HCT116 (cell line): Measurements from ENCODE around the gene KANSL3. TPM values are rescaled to one million over a fixed set of nuclear protein-coding genes. Genes with fewer than 3 reads are reported as not detected.

Source experiments
- ATAC-seq: fragments of 200-7000 bp; cut with Tn5 transposase; 2 replicates; pipeline ENCODE4 v1.9.1; 2020; ENCODE audit warnings: mild to moderate bottlenecking, moderate library complexity
- BruUV-seq: library from RNA; stranded (reverse); fragments of 400-500 nt; replicated peaks from 2 replicates; lab custom pipeline; 2021; lab: Mats Ljungman, UMichigan
- CTCF ChIA-PET: fragments of 300-600 bp; sonication (Branson Sonifier 250); formaldehyde crosslinking; loops from one replicate; lab custom pipeline; 2021; ENCODE audit warnings: antibody characterized with exemption; lab: Charles Lee
- POLR2A ChIA-PET: fragments of 300-600, 350-600 bp; sonication (Branson Sonifier 250); formaldehyde crosslinking; loops from one replicate; lab custom pipeline; 2021; ENCODE audit warnings: antibody characterized with exemption; lab: Charles Lee
- RAD21 ChIA-PET, 2 experiments: fragments of 300-600 bp; sonication (Branson Sonifier 250); formaldehyde crosslinking; loops; one replicate each; lab custom pipeline; 2023; ENCODE audit warnings: low total read pairs in 2 of 2; ENCODE audit not compliant: uncharacterized antibody in 2 of 2, unreplicated experiment in 2 of 2, low non-redundant PET in 1 of 2; lab: Charles Lee
- DNase-seq: peaks from one replicate; pipeline ENCODE4 v3.0.0-alpha.2; 2010; ENCODE audit warnings: low read depth, low spot score
- H2AFZ ChIP-seq: fragments of 200-600 bp; shearing (Covaris generic), sonication (generic); 2 replicates; pipeline ENCODE4 v1.6.1; 2017; ENCODE audit warnings: low read depth, mixed run types, mixed read lengths, antibody characterized with exemption, low read length; ENCODE audit not compliant: poor library complexity, severe bottlenecking
- H3K27ac ChIP-seq: 2 replicates; pipeline ENCODE4 v1.5.1; 2012; ENCODE audit warnings: low read depth, low read length
- H3K27me3 ChIP-seq: fragments of 200-600 bp; sonication (generic); 2 replicates; pipeline ENCODE4 v1.6.1; 2016; ENCODE audit warnings: mixed run types, low read length, mixed read lengths; ENCODE audit not compliant: insufficient read depth
- H3K36me3 ChIP-seq, 2 experiments: fragments of 200-500 bp in 1 of 2; fragments of 200-600 bp in 1 of 2; sonication (Bioruptor generic) in 1 of 2; sonication (generic) in 1 of 2; 2 replicates each; pipeline versions ENCODE4 v1.5.1 to v1.6.1; 2014 to 2016; ENCODE audit warnings: low read length in 2 of 2, inconsistent platforms in 1 of 2, mixed read lengths in 1 of 2, mixed run types in 1 of 2; ENCODE audit not compliant: insufficient read depth in 2 of 2, control insufficient read depth in 1 of 2
- H3K4me1 ChIP-seq, 2 experiments: fragments of 200-600 bp in 1 of 2; sonication (generic) in 1 of 2; 2 replicates each; pipeline versions ENCODE4 v1.5.1 to v1.6.1; 2012 to 2017; ENCODE audit warnings: low read length in 2 of 2, inconsistent platforms in 1 of 2, mild to moderate bottlenecking in 1 of 2, mixed read lengths in 1 of 2, mixed run types in 1 of 2, moderate library complexity in 1 of 2; ENCODE audit not compliant: insufficient read depth in 2 of 2, control insufficient read depth in 1 of 2
- H3K4me2 ChIP-seq: fragments of 200-600 bp; sonication (generic); 2 replicates; pipeline ENCODE4 v1.6.1; 2017; ENCODE audit warnings: mixed run types, low read length, mixed read lengths
- H3K4me3 ChIP-seq, 2 experiments: fragments of 200-600 bp in 1 of 2; sonication (generic) in 1 of 2; replicated peaks in 1 of 2; 2 replicates each; pipeline ENCODE4 v1.5.1; 2011 to 2016; ENCODE audit warnings: low read length in 2 of 2, control low read depth in 1 of 2, low read depth in 1 of 2, mild to moderate bottlenecking in 1 of 2, mixed read lengths in 1 of 2, mixed run types in 1 of 2
- H3K79me2 ChIP-seq: fragments of 200-600 bp; sonication (generic); 2 replicates; pipeline ENCODE4 v1.6.1; 2017; ENCODE audit warnings: mild to moderate bottlenecking, mixed run types, low read length, moderate library complexity, mixed read lengths; ENCODE audit not compliant: insufficient read depth
- H3K9ac ChIP-seq: fragments of 200-600 bp; sonication (generic); 2 replicates; pipeline ENCODE4 v1.6.1; 2016; ENCODE audit warnings: low read length, mixed read lengths
- H3K9me2 ChIP-seq: fragments of 200-600 bp; sonication (generic), shearing (Covaris generic); 2 replicates; pipeline ENCODE4 v1.6.1; 2017; ENCODE audit warnings: mixed run types, mild to moderate bottlenecking, moderate library complexity; ENCODE audit not compliant: insufficient read depth
- H3K9me3 ChIP-seq, 2 experiments: fragments of 200-500 bp in 1 of 2; fragments of 200-600 bp in 1 of 2; sonication (Bioruptor generic) in 1 of 2; sonication (generic) in 1 of 2; 2 replicates each; pipeline ENCODE4 v1.6.1; 2014 to 2017; ENCODE audit warnings: low read length in 2 of 2, mixed read lengths in 2 of 2, inconsistent platforms in 1 of 2, low read depth in 1 of 2, mild to moderate bottlenecking in 1 of 2, mixed run types in 1 of 2, moderate library complexity in 1 of 2; ENCODE audit not compliant: control insufficient read depth in 1 of 2, insufficient read depth in 1 of 2
- H4K20me1 ChIP-seq: fragments of 200-600 bp; sonication (generic), shearing (Covaris generic); 2 replicates; pipeline ENCODE4 v1.6.1; 2017; ENCODE audit warnings: mixed run types, mild to moderate bottlenecking, moderate library complexity; ENCODE audit not compliant: insufficient read depth
- ATF3 ChIP-seq: IDR thresholded peaks from 2 replicates; pipeline ENCODE4 v1.6.1; 2012
- CBX3 ChIP-seq: IDR thresholded peaks from 2 replicates; pipeline ENCODE4 v1.6.1; 2012; ENCODE audit warnings: low read depth
- CTCF ChIP-seq, 3 experiments: fragments of 200-600 bp in 1 of 3; sonication (generic) in 1 of 3; IDR thresholded peaks in 2 of 3; conservative IDR thresholded peaks in 1 of 3; 2 replicates each; pipeline ENCODE4 v1.5.1; 2012 to 2017; ENCODE audit warnings: low read depth in 2 of 3, low read length in 2 of 3, antibody characterized with exemption in 1 of 3, borderline replicate concordance in 1 of 3, control low read depth in 1 of 3, mild to moderate bottlenecking in 1 of 3, mixed read lengths in 1 of 3, mixed run types in 1 of 3, moderate library complexity in 1 of 3; ENCODE audit not compliant: insufficient read depth in 1 of 3
- EGR1 ChIP-seq: IDR thresholded peaks from 2 replicates; pipeline ENCODE4 v1.6.1; 2012; ENCODE audit warnings: low read depth
- EZH2phosphoT487 ChIP-seq: fragments of 200-600 bp; IDR thresholded peaks from 2 replicates; pipeline ENCODE4 v1.6.1; 2018; ENCODE audit warnings: antibody characterized with exemption, borderline replicate concordance
- FOSL1 ChIP-seq: IDR thresholded peaks from 2 replicates; pipeline ENCODE4 v1.6.1; 2012; ENCODE audit warnings: low read depth
- JUND ChIP-seq: IDR thresholded peaks from 2 replicates; pipeline ENCODE4 v1.6.1; 2012
- MAX ChIP-seq: IDR thresholded peaks from 2 replicates; pipeline ENCODE4 v1.6.1; 2012
- POLR2AphosphoS5 ChIP-seq: IDR thresholded peaks from 2 replicates; pipeline ENCODE4 v1.6.1; 2011; ENCODE audit warnings: mild to moderate bottlenecking, low read depth, low read length, moderate library complexity
- RAD21 ChIP-seq: IDR thresholded peaks from 2 replicates; pipeline ENCODE4 v1.6.1; 2012; ENCODE audit warnings: low read depth, mild to moderate bottlenecking
- SP1 ChIP-seq: IDR thresholded peaks from 2 replicates; pipeline ENCODE4 v1.6.1; 2012; ENCODE audit warnings: low read depth
- SRF ChIP-seq: IDR thresholded peaks from 2 replicates; pipeline ENCODE4 v1.6.1; 2012; ENCODE audit warnings: low read depth
- TCF7L2 ChIP-seq: IDR thresholded peaks from 2 replicates; pipeline ENCODE4 v1.7.0; 2011; ENCODE audit warnings: borderline replicate concordance, inconsistent platforms; ENCODE audit not compliant: insufficient read depth, insufficient read length; ENCODE audit errors: extremely low read depth
- ZBTB33 ChIP-seq: IDR thresholded peaks from 2 replicates; pipeline ENCODE4 v1.6.1; 2011; ENCODE audit warnings: mild to moderate bottlenecking, low read length, moderate library complexity; ENCODE audit not compliant: insufficient replicate concordance; ENCODE audit errors: extremely low read depth
- ZFX ChIP-seq: fragments of 450-650 bp; IDR thresholded peaks from 2 replicates; pipeline ENCODE4 v1.6.1; 2017
- ZNF274 ChIP-seq: fragments of 200-500 bp; sonication (Bioruptor generic); IDR thresholded peaks from 2 replicates; pipeline ENCODE4 v1.6.1; 2014; ENCODE audit warnings: mild to moderate bottlenecking, low read depth, low read length, inconsistent platforms
- intact Hi-C: fragments of 100-400 bp; cut with micrococcal nuclease; formaldehyde crosslinking; loops from 2 replicates; pipeline ENCODE4 v1.10.0; 2022
- total RNA-seq: library from RNA; stranded (reverse); gene quantifications from one replicate; pipeline ENCODE4 v1.2.1, GENCODE V29; 2021; ENCODE audit not compliant: unreplicated experiment

KANSL3 gene
- total RNA-seq, 1 experiment from 2014 or later = 35.8 TPM

GRCh38 chr2:96584017-96584416 is 54.1 kb downstream of the KANSL3 start:
- Histone ChIP-seq H3K79me2 (no peaks in the 10 kb centered on the region), H3K4me3 (no peak overlapping the region), H3K36me3 (no peaks in the 10 kb centered on the region), H3K27me3 (no peaks in the 10 kb centered on the region), H3K9ac (no peak overlapping the region), H3K9me3 (no peaks in the 10 kb centered on the region), H3K9me2 (no peaks in the 10 kb centered on the region), H3K4me2 (no peak overlapping the region), H3K4me1 (no peaks in the 10 kb centered on the region), H3K27ac (no peak overlapping the region), H4K20me1 (no peaks in the 10 kb centered on the region), H2AFZ (no peak overlapping the region)
- intact Hi-C loops = no loop called here
- ChIA-PET CTCF (no interaction called here), POLR2A (no interaction called here), RAD21 (no interaction called here)
- DNase-seq (no peak), ATAC-seq (no peak)
- TF ChIP-seq RAD21 = no peak
- no peak for TF ChIP-seq MAX
- TF ChIP-seq ZBTB33 = no peak
- TF ChIP-seq SRF = no peak
- no peak for TF ChIP-seq ATF3
- TF ChIP-seq CBX3 = no peak
- TF ChIP-seq EZH2phosphoT487 = no peak
- no peak for TF ChIP-seq FOSL1
- TF ChIP-seq POLR2AphosphoS5 = no peak
- no peak for TF ChIP-seq TCF7L2
- no peak for TF ChIP-seq ZFX
- TF ChIP-seq JUND = no peak
- TF ChIP-seq EGR1 = no peak
- TF ChIP-seq CTCF (IDR thresholded peaks at IDR 0.05 in 2 of 3, conservative IDR thresholded peaks at IDR 0.05 in 1 of 3; ENCODE audit: borderline replicate concordance in 1 of 3, insufficient read depth in 1 of 3, low read depth in 2 of 3, low read length in 2 of 3) = no peak
- no peak for TF ChIP-seq ZNF274
- no peak for TF ChIP-seq SP1
- no TSS peak for BruUV-seq
